H1 (cell line): ENCODE data around the gene TMEM150B. TPM values are rescaled to one million over a fixed set of nuclear protein-coding genes. Genes with fewer than 3 reads are reported as not detected.

Experiments
- polyA plus RNA-seq, 7 experiments: library from polyadenylated mRNA; depleted of rRNA in 3 of 7; stranded (reverse) in 5 of 7; unstranded in 2 of 7; fragments of >200 nt in 5 of 7; fragments of 200-250 nt in 2 of 7; gene quantifications; 1 replicate in 5 of 7; 2 replicates in 1 of 7; 4 replicates in 1 of 7; pipeline versions ENCODE4 v1.2.1 to v1.2.3, GENCODE V29; 2011 to 2013; ENCODE audit warnings: missing spikeins in 2 of 7, mixed read lengths in 2 of 7
- total RNA-seq: library from RNA; stranded (reverse); fragmentation: NEBNext Ultra II Directional; extraction: Animal tissue kit (Norgen Biotek cat#: 25700); gene quantifications from 2 replicates; pipeline ENCODE4 v1.2.1, GENCODE V29; 2021
- TF ChIP-seq, protein P1 (sequence below): IDR thresholded peaks from 2 replicates; pipeline ENCODE4 v1.6.1; 2012; ENCODE audit warnings: inconsistent platforms

The TMEM150B gene
- total and polyA plus RNA-seq, 2 of the 8 experiments (the other 6 are each of a cell fraction or from before 2014, with no cell fraction given) = 0.41 to 0.91 TPM

DNA sequence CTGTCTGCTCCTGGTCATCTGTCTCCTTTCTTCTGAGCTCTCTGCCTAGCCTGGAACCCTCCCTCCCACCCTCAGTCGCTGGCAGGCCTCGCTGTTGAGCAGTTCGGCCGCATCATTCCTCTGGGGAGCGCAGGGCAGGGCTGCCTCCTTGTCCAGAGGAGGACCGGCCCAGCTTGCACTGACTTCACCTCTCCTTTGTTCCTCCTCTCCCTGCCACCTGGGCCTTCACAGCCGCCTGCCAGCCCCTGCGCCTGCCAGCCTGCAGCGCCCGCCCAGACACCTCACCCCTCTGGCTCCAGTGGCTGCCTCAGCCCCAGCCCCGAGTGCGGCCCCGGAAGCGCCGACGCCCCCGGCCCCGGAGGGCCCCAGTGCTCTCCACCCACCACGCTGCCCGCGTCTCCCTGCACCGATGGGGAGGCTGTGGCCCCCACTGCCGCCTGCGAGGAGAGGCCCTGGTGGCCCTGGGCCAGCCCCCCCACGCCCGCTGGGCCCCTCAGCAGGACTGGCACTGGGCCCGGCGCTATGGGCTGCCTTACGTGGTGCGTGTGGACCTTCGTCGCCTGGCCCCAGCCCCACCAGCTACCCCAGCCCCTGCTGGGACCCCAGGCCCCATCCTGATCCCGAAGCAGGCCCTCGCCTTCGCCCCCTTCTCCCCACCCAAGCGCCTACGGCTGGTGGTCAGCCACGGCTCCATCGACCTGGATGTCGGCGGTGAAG lies 21.7 kb upstream of the TMEM150B start (continued):
- TF ChIP-seq, protein P1, sequence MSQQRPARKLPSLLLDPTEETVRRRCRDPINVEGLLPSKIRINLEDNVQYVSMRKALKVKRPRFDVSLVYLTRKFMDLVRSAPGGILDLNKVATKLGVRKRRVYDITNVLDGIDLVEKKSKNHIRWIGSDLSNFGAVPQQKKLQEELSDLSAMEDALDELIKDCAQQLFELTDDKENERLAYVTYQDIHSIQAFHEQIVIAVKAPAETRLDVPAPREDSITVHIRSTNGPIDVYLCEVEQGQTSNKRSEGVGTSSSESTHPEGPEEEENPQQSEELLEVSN = no peak
